Gastroesophageal sphincter (tissue), 3 donors: Measurements from ENCODE around the gene C9orf72.

Experiments
- CTCF ChIP-seq, 4 experiments: fragments of 200-600 bp in 2 of 4; fragments of 450-650 bp in 2 of 4; sonication (generic) in 1 of 4; IDR thresholded peaks; one replicate each; pipeline ENCODE4 v1.5.1; 2017 to 2019; ENCODE audit warnings: antibody characterized with exemption in 4 of 4, mild to moderate bottlenecking in 2 of 4, moderate library complexity in 2 of 4
- POLR2A ChIP-seq, 2 donors: fragments of 450-650 bp; IDR thresholded peaks; one replicate each; pipeline ENCODE4 v1.6.1; 2017; ENCODE audit warnings: antibody characterized with exemption in 2 of 2, mild to moderate bottlenecking in 2 of 2, moderate library complexity in 1 of 2

- TF ChIP-seq CTCF (IDR thresholded peaks at IDR 0.05): no peak
- TF ChIP-seq POLR2A (IDR thresholded peaks at IDR 0.05): no peak
Observed at GRCh38 chr9:27532046-27532445, 41.2 kb downstream of the C9orf72 start.
